Stimulated activated CD4-positive, alpha-beta T cell treated with anti-CD3 and anti-CD28 coated beads, Interleukin-4, amount 100 ng/mL, for 48 hours (primary cell): ENCODE measurements around the gene CERS1.
A peak's percentile ranks its signal among the peaks of the same experiment; 100 is the strongest.

Experiments
- DNase-seq, 2 donors: peaks; one replicate each; pipeline ENCODE4 v3.0.0-alpha.2; 2020; ENCODE audit warnings: low read depth in 2 of 2

CERS1 gene

GRCh38 chr19:18870531-18871172 is 25.3 kb downstream of the CERS1 start:
- no peak for DNase-seq

GRCh38 chr19:18869781-18870530 is 26.0 kb downstream of the CERS1 start:
- DNase-seq, result no peak

GRCh38 chr19:18869023-18869618 is 26.8 kb downstream of the CERS1 start:
- no peak for DNase-seq

GRCh38 chr19:18868380-18869022 is 27.5 kb downstream of the CERS1 start:
- DNase-seq, result no peak

GRCh38 chr19:18867751-18868150 is 28.2 kb downstream of the CERS1 start:
- no peak for DNase-seq

GRCh38 chr19:18867199-18867598 is 28.8 kb downstream of the CERS1 start:
- no peak for DNase-seq

GRCh38 chr19:18866800-18867123 is 29.2 kb downstream of the CERS1 start:
- no peak for DNase-seq

- DNase-seq, result peak; percentile 50 to 67
Measured at GRCh38 chr19:18865973-18866799, 29.8 kb downstream of the CERS1 start.

- no peak for DNase-seq
Measured at GRCh38 chr19:18865106-18865972, 30.6 kb downstream of the CERS1 start.

- no peak for DNase-seq
Measured at GRCh38 chr19:18863843-18864362, 32.1 kb downstream of the CERS1 start.

GRCh38 chr19:18862976-18863842 is 32.7 kb downstream of the CERS1 start:
- no peak for DNase-seq

GRCh38 chr19:18861917-18862316 is 34.0 kb downstream of the CERS1 start:
- DNase-seq, result no peak

GRCh38 chr19:18861235-18861634 is 34.7 kb downstream of the CERS1 start:
- no peak for DNase-seq

GRCh38 chr19:18860725-18861124 is 35.2 kb downstream of the CERS1 start:
- DNase-seq, result no peak

GRCh38 chr19:18860302-18860700 is 35.7 kb downstream of the CERS1 start:
- DNase-seq, result no peak

- DNase-seq, result no peak
Measured at GRCh38 chr19:18859676-18860301, 36.2 kb downstream of the CERS1 start.

GRCh38 chr19:18858906-18859646 is 36.9 kb downstream of the CERS1 start:
- DNase-seq, result no peak

GRCh38 chr19:18857223-18857622 is 38.7 kb downstream of the CERS1 start:
- DNase-seq, result no peak
